ENCODE results near the gene OPRPN. TPM values are rescaled to one million over a fixed set of nuclear protein-coding genes. Genes with fewer than 3 reads are reported as not detected.

The OPRPN gene
- polyA plus RNA-seq, 4 donors = not detected

Other genes with a start within 250 kb of the OPRPN start
- gene PRR27, start 243.7 kb upstream of the OPRPN start, polyA plus RNA-seq (ENCODE audit: insufficient read length in 4 of 4) = under 1 TPM in 3 of 4 donors, not detected in 1; 0.06 to 0.10 (median 0.07) TPM
- 1 to 10 TPM in 3 of 4 donors, not detected in 1; 1.3 to 1.9 (median 1.3) TPM for gene ODAM, start 202.2 kb upstream of the OPRPN start, polyA plus RNA-seq (ENCODE audit: insufficient read length in 4 of 4)
- gene FDCSP, start 171.8 kb upstream of the OPRPN start, polyA plus RNA-seq (ENCODE audit: insufficient read length in 4 of 4) = 1 to 10 TPM in 2 of 4 donors, under 1 TPM in 1, not detected in 1; 0.37 to 1.8 (median 1.3) TPM
- not detected for gene CSN3, start 155.3 kb upstream of the OPRPN start, polyA plus RNA-seq (ENCODE audit: insufficient read length in 4 of 4)
- gene CABS1, start 63.0 kb upstream of the OPRPN start, polyA plus RNA-seq (ENCODE audit: insufficient read length in 4 of 4) = under 1 TPM in 1 of 4 donors, not detected in 3; 0.32 TPM
- not detected for gene SMR3A, start 37.2 kb upstream of the OPRPN start, polyA plus RNA-seq (ENCODE audit: insufficient read length in 4 of 4)
- gene SMR3B, start 14.8 kb upstream of the OPRPN start, polyA plus RNA-seq (ENCODE audit: insufficient read length in 4 of 4) = not detected
- gene MUC7, start 74.3 kb downstream of the OPRPN start, polyA plus RNA-seq (ENCODE audit: insufficient read length in 4 of 4) = under 1 TPM in 2 of 4 donors, not detected in 2; 0.20 to 0.24 TPM
- not detected for gene AMTN, start 120.6 kb downstream of the OPRPN start, polyA plus RNA-seq (ENCODE audit: insufficient read length in 4 of 4)
- gene AMBN, start 194.3 kb downstream of the OPRPN start, polyA plus RNA-seq (ENCODE audit: insufficient read length in 4 of 4) = 1 to 10 TPM in 2 of 4 donors, under 1 TPM in 2; 0.20 to 1.5 (median 1.2) TPM
- gene ENAM, start 230.8 kb downstream of the OPRPN start, polyA plus RNA-seq (ENCODE audit: insufficient read length in 4 of 4) = 1 to 10 TPM; 1.2 to 6.0 (median 4.9) TPM